ENCODE measurements around the gene KASH5. TPM values are rescaled to one million over a fixed set of nuclear protein-coding genes. Genes with fewer than 3 reads are reported as not detected.
A peak's percentile ranks its signal among the peaks of the same experiment; 100 is the strongest.
"Not testable (repeated sequence)": the region's sequence is repeated elsewhere in the genome, so short reads cannot be mapped to it uniquely, and the experiment has no call there.

KASH5 gene
- total RNA-seq, 2 experiments from 2014 or later: 0.95 TPM; not detected in 1

DNA sequence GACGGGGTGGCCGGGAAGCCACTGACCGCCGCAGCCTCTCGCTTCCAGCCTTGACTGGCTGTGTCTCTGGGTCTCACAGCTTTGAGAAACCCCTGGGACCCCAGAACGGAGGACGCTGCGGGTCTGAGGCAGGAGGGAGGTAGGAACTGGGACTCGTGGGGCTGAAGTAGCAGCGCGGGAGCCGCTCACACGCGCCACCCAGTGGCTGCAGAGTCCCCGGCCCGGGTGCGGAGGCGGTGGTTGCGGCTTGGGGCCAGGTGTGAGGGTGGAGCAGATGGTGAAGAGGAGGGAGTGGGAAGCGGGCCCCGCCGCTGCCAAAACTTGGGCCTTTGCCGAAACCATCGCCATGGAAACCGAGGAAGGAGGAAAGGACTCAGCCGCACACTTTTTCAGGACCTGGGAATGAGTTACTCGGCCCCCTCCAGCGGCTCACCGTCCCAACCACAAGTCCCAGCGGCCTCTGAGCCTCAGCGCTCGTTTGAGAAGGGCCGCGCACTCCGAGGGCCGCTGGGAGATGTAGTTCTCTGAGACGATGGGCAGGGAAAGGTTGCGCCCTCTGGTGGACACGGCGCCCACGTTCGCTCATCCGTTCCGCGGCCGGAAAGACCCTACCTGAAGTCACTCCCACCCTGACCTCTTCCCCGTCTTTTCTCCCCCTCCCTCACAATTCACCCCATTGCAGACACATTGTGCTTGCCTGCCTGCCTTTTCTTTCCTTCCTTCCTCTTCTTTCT is 55.5 kb downstream of the KASH5 start:
- H3K27ac Mint-ChIP-seq: peak overlapping the region; percentile 83
- DNase-seq (peak; percentile 97), ATAC-seq (peak; percentile 87)
- CTCF ChIA-PET: interaction anchor here (0.6 to 4.9 kb wide), 9 partner anchors 8 to 78 kb away, joined by 3 to 27 read pairs (median 4); partner anchors contain the start of genes FLT3LG and PIH1D1
- peaks cover 37% of the 10 kb centered on the region for H3K27me3 Mint-ChIP-seq
- TF ChIP-seq, protein P1, sequence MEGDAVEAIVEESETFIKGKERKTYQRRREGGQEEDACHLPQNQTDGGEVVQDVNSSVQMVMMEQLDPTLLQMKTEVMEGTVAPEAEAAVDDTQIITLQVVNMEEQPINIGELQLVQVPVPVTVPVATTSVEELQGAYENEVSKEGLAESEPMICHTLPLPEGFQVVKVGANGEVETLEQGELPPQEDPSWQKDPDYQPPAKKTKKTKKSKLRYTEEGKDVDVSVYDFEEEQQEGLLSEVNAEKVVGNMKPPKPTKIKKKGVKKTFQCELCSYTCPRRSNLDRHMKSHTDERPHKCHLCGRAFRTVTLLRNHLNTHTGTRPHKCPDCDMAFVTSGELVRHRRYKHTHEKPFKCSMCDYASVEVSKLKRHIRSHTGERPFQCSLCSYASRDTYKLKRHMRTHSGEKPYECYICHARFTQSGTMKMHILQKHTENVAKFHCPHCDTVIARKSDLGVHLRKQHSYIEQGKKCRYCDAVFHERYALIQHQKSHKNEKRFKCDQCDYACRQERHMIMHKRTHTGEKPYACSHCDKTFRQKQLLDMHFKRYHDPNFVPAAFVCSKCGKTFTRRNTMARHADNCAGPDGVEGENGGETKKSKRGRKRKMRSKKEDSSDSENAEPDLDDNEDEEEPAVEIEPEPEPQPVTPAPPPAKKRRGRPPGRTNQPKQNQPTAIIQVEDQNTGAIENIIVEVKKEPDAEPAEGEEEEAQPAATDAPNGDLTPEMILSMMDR (IDR thresholded peaks at IDR 0.05): peak; percentile 88
- no peaks in the 10 kb centered on the region for H3K9me3 Mint-ChIP-seq
- intact Hi-C loops (cut with micrococcal nuclease): loop anchor here (5.0 to 10.0 kb wide), 2 partner anchors 51 to 179 kb away; no protein-coding TSS in a partner anchor
- POLR2A ChIA-PET: interaction anchor here (0.6 to 2.3 kb wide), 4 partner anchors 9 to 52 kb away, joined by 3 to 11 read pairs (median 5); partner anchors contain the start of genes ALDH16A1 and PIH1D1
- peaks cover 37% of the 10 kb centered on the region for H3K4me1 Mint-ChIP-seq (ENCODE audit: low read depth)
- H3K36me3 Mint-ChIP-seq (ENCODE audit: low read depth): peaks cover 12% of the 10 kb centered on the region
- peak overlapping the region; percentile 74 for H3K4me3 Mint-ChIP-seq

DNA sequence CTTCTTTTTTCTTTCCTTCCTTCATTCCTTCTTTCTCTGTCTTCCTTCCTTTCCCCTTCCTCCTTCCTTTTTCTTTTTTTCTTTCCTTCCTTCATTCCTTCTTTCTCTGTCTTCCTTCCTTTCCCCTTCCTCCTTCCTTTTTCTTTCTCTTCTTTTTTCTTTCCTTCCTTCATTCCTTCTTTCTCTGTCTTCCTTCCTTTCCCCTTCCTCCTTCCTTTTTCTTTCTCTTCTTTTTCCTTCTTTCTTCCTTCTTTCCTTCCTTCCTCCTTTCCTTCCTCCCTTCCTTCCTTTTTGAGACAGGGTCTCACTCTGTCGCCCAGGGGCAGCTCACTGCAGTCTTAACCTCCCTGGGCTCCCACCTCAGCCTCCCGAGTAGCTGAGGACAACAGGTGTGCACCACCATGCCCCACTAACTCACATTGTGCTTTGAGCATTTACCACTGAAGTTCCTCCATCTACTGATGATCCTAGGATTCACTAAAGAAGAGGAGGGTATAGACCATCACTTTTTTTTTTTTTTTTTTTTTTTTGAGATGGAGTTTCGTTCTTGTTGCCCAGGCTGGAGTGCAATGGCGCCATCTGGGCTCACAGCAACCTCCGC is 56.2 kb downstream of the KASH5 start:
- H3K9me3 Mint-ChIP-seq, DNase-seq, ATAC-seq: not testable (repeated sequence)
- intact Hi-C loops (cut with micrococcal nuclease): loop anchor here (5.0 to 10.0 kb wide), 2 partner anchors 52 to 179 kb away; no protein-coding TSS in a partner anchor
- H3K36me3 Mint-ChIP-seq (ENCODE audit: low read depth): peaks cover 17% of the 10 kb centered on the region
- peak overlapping the region; percentile 74 for H3K4me3 Mint-ChIP-seq
- ChIA-PET CTCF (interaction anchor here (0.7 to 4.9 kb wide), 5 partner anchors 25 to 53 kb away, joined by 3 to 27 read pairs (median 4); partner anchors contain the start of gene FLT3LG), POLR2A (interaction anchor here (0.7 to 1.6 kb wide), 2 partner anchors 17 to 46 kb away, joined by 4 read pairs; no protein-coding TSS in a partner anchor)
- H3K4me1 Mint-ChIP-seq (ENCODE audit: low read depth): peaks cover 42% of the 10 kb centered on the region
- H3K27ac Mint-ChIP-seq: peak overlapping the region; percentile 83
- H3K27me3 Mint-ChIP-seq: peaks cover 31% of the 10 kb centered on the region

DNA sequence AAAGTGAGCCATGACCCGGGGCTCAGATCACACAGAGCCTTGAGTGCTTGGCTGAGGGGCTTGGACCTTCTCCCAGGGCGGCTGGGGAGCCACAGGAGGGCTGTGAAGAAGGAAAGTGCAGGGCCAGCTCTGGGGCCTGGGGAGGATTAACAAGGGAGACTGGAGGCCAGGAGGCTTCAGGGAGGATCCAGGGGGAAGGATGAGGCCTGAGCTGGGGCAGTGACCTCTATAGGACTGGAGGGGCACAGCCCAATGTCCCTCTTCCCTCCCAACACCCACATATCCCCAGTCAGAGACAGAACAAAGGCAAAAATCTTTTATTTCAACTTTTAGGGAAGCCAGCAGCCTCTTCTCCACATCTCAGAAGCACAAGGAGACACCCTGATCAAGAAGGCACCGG is 57.9 kb downstream of the KASH5 start:
- Mint-ChIP-seq H3K36me3 (ENCODE audit: low read depth) (peaks cover 31% of the 10 kb centered on the region), H3K27ac (peak overlapping the region; percentile 11), H3K4me1 (ENCODE audit: low read depth) (peaks cover 51% of the 10 kb centered on the region), H3K4me3 (no peak overlapping the region), H3K27me3 (peaks cover 13% of the 10 kb centered on the region), H3K9me3 (no peaks in the 10 kb centered on the region)
- no peak for DNase-seq
- ChIA-PET POLR2A (interaction anchor here (1.6 kb wide), 1 partner anchor 19 kb away, joined by 4 read pairs; no protein-coding TSS in a partner anchor), CTCF (interaction anchor here (1.1 to 4.9 kb wide), 3 partner anchors 8 to 55 kb away, joined by 3 to 27 read pairs (median 12); partner anchors contain the start of gene FLT3LG)
- TF ChIP-seq, protein P1 (IDR thresholded peaks at IDR 0.05): no peak
- ATAC-seq: no peak
- intact Hi-C loops (cut with micrococcal nuclease): loop anchor here (10.0 kb wide), 1 partner anchor 181 kb away; no protein-coding TSS in a partner anchor

DNA sequence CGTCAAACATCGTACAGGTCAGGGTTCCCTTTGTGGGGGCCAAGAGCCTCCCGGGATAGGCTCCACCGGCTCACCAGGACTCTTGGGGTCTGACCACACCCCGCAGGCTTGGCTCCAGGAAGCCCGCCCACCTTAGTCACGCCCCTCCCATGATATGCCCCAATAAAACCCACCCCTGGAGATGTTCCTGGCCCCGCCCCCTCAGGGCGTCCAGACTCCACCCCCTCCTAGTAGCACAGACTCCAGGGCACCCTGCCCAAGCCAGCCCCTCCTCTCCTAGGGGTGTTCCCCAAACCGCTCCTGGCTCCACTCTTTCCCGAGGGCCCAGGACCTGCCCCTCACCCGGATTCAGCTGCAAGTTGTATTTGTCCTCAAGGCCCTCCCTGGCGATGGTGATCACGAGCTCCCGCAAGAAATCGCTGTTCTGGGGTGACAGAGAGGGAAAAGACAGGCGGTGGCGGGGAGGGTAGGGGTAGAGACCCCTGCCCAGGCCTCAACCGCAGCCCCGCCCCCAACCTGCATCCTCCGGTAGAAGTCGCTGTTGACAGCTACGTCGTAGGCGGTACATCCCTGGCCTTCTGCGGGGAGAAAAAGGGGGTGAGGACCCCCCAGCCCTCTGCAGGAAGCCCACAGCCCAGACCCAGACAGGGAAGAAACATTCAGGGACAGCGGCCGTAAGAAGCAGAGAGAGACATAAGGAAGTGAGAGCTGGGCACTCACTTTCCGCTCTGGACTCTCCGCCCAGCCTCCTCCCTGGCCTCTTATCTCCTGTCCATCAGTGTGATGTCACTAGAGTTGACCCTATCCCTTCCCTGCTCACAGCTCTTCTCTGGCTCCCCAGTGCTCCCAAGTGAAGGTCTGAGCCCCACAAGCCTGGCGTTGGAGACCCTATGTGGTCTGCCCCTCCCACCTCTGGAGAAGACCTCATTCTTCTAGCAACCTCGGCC is 59.7 kb downstream of the KASH5 start:
- Mint-ChIP-seq H3K27me3 (peaks cover under 1% of the 10 kb centered on the region), H3K36me3 (ENCODE audit: low read depth) (peaks cover 35% of the 10 kb centered on the region), H3K27ac (no peak overlapping the region), H3K4me3 (no peak overlapping the region), H3K4me1 (ENCODE audit: low read depth) (peaks cover 49% of the 10 kb centered on the region), H3K9me3 (no peaks in the 10 kb centered on the region)
- ATAC-seq (no peak), DNase-seq (peak; percentile 71)
- ChIA-PET CTCF (interaction anchor here (1.0 to 4.9 kb wide), 2 partner anchors 11 to 24 kb away, joined by 3 to 27 read pairs; partner anchors contain the start of gene FLT3LG), POLR2A (interaction anchor here (0.7 to 1.3 kb wide), 3 partner anchors 25 to 40 kb away, joined by 3 to 4 read pairs (median 3); partner anchors contain the start of genes PTH2 and RPL13A)
- intact Hi-C loops (cut with micrococcal nuclease): loop anchor here (10.0 kb wide), 1 partner anchor 183 kb away; no protein-coding TSS in a partner anchor
- TF ChIP-seq, protein P1 (IDR thresholded peaks at IDR 0.05): no peak

All from activated CD8-positive, alpha-beta T cell treated with anti-CD3 and anti-CD28 coated beads for 36 hours (primary cell).